GM19043 (cell line): Measurements from ENCODE around the gene LRBA.

Source experiments
- ATAC-seq: cut with Tn5 transposase; IDR thresholded peaks from one replicate; pipeline ENCODE4 v1.9.1; 2021; ENCODE audit warnings: low read depth; ENCODE audit not compliant: unreplicated experiment

Gene LRBA

GRCh38 chr4:150820409-150820808 is 194.7 kb downstream of the LRBA start:
- ATAC-seq = no peak

DNA sequence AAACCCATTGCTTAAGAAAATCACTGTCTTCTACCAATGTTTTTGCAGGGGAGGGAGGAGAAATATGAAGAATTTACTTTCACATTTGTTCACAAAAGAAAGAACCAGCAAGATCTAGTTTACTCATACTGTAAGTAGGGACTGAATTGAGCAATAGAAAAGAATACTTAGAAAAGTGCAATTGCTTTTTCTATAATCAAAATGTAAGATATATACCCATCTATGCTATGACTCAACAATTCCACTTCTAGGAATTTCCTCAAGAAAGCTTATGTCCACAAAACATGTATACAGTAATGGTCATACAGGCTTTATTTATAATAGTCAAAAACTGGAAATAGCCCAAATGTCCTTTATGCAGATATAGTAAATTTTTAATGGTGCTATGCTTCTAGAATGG is 196.4 kb downstream of the LRBA start:
- ATAC-seq = no peak

DNA sequence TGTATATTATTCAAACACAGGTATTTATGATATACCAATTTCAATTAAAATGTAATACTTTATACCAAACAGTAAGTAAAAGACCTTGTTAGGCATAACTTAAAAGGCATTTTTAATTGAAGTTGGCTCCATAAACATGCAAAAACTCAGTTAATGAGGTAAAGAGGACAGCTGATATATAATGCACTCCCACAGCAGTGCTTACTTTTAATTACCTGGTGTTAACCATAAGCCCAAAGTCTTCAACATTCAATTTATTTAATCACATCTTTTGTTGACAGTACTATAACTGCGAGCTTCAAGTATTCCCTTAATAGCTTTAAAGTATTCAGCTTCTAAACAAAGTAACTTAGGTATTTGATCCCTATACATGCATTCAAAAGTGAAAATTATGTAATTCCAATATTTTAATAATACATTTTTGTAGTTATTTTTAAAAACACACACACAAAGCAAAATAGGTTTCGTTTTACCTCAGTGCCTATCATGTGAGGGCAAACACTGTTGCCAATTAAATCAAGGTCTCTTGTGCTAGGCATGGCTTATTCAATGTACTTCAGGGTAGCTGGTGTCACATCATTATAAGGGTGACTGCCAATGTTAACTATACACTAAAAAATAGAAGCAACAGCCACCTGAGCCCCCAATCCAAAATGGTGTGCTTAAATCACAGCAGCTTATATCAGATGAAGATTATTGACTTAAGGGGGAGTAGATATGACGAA is 197.1 kb downstream of the LRBA start:
- ATAC-seq = no peak

GRCh38 chr4:150817017-150817416 is 198.1 kb downstream of the LRBA start:
- no peak for ATAC-seq

- ATAC-seq = no peak
Observed at GRCh38 chr4:150816491-150816890, 198.6 kb downstream of the LRBA start.

GRCh38 chr4:150814873-150815272 is 200.2 kb downstream of the LRBA start:
- ATAC-seq = no peak

DNA sequence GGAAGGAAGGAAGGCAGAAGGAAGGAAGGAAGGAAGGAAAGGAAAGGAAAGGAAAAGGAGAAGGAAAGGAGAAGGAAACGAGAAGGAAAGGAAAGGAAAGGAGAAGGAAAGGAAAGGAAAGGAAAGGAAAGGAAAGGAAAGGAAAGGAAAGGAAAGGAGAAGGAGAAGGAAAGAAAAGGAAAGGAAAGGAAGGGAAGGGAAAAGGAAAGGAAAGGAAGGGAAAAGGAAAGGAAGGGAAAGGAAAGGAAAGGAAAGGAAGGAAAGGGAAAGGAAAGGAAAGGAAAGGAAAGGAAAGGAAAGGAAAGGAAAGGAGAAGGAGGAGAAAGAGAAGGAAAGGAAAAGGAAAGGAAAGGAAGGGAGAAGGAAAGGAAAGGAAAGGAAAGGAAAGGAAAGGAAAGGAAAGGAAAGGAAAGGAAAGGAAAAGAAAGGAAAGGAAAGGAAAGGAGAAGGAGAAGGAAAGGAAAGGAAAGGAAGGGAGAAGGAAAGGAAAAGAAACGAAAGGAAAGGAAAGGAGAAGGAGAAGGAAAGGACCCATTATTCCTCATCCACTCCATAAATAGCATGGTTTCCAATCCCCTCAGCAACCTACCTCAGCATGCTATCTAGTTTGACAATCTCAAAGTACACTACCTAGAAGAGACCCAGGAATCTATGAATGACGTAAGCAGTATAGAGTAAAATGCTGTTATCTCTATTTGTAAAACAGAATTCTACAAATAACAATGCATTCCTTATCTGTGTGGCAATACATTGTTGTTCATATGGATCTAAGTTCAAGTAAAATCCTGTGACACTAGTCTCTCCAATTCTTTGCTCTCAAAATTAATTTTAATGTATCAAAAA is 209.7 kb downstream of the LRBA start:
- no peak for ATAC-seq

GRCh38 chr4:150801833-150802232 is 213.3 kb downstream of the LRBA start:
- ATAC-seq = no peak

DNA sequence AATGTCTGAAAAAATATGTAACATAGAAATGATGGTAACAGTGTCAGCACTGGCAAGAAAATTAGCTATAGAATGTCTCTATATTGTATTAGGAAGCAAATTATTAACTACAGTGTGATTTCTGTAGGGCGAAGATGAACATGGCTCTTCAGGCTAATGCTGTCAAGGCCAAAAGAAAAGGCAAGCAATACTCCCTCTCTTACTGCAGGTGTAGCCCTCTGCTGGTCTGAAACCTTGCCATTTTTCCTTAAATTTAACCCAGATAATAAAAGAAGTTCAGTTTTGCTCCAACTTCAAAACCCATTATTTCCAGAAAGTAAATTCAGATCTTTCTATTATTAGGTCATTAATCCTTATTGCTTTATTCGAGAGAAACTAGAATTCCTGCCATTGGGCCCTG is 215.9 kb downstream of the LRBA start:
- ATAC-seq = no peak

GRCh38 chr4:150794706-150795105 is 220.4 kb downstream of the LRBA start:
- no peak for ATAC-seq

GRCh38 chr4:150789864-150790263 is 225.2 kb downstream of the LRBA start:
- ATAC-seq = no peak

GRCh38 chr4:150784939-150785338 is 230.1 kb downstream of the LRBA start:
- no peak for ATAC-seq

- no peak for ATAC-seq
Observed at GRCh38 chr4:150784305-150784704, 230.8 kb downstream of the LRBA start.

DNA sequence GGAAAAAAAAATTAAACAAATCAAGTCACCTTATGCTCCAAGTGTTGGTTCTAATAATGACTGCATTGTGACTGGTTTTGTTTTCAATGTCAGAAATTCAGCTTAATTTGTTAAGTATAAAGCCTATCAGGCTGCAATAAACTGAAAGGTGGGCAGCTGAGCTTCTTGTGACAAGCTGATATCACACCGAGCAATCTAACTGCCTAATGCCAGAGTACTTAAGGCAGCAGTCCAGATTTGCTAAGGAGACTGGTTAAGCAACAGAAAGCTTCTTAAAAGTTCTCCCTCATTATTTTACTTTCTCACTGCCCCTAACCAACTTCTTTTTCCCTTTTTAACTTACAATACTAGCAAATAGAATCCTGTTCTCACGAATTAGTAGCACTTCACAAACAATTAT is 232.2 kb downstream of the LRBA start:
- no peak for ATAC-seq

DNA sequence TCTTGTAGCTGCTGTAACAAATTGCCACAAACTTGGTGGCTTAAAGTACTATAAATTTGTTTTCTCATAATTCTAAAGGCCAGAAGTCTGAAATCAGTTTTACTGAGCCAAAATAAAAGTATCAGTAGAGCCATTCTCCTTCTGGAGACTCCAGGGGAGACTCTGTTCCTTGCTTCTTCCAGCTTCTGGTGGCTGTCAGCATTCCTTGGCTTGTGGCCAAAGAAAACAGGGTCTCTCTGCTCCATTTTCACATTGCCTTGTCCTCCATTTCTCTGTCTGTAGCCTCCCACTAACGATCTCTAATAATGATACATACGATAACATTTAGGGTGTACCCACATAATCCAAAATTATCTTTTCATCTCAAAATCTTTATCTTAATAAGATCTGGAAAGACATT is 232.8 kb downstream of the LRBA start:
- no peak for ATAC-seq

DNA sequence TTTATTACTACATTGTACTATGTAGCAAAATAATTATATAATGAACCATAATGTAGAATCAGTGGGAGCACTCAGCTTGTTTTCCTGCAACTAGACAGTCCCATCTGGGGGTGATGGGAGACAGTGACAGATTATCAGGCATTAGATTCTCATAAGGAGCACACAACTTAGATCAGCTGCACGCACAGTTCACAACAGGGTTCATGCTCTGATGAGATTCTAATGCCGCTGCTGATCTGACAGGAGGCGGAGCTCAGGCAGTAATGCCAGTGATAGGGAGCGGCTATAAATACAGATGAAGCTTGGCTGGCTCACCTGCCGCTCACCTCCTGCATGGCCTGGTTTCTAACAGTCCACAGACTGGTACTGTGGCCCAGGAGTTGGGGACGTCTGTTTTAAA is 233.9 kb downstream of the LRBA start:
- no peak for ATAC-seq

DNA sequence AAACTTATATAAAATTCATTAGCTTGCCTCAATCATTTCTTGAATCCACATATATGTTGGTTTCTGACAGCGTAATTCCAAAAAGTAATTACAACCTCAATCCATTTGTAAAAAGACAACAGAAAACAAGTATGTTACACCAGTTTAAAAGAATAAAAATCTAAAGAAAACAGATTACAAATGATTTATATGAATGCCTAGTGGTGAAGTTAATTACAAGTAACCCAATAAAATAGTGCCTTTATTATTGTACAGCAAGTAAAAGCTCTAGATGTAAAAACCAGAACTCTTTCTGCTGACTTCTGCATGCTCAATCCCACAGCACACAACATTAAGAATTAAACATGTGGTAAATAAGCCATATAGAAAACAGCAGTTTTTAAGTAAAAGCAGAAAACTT is 235.4 kb downstream of the LRBA start:
- ATAC-seq = no peak

DNA sequence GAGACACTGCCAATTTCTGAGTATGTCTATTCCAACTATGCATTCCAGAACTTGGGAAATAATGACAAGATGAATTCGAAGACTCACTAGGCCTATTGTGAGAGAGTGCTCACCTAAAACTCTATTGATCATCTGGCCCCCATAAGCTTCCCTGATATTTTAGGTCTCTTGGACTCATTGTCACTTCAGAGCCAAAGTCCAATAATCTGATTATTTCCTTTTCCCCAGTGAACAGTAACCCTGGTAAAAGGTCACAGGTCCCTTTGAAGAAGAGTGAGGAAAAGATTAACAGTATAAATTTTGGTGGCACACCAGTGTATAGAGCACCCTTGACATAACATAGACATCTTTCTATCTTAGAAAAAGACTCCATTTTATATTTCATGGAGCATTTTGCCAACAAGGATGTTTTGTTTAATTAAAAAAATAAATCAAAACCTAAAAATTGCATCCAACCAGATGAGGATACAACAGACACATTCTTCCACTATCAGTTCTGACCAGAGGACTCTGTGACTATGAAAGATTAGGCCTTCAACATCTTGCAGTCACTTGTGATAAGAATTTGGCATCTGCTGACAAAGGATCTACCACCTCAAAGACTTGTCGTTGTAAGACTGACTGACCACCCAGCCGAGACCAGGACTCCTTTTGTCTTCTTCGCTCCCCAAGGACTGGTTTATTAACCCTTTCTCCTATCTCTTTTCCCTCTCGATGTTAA is 241.2 kb downstream of the LRBA start:
- ATAC-seq = no peak

GRCh38 chr4:150773032-150773431 is 242.1 kb downstream of the LRBA start:
- ATAC-seq = no peak

DNA sequence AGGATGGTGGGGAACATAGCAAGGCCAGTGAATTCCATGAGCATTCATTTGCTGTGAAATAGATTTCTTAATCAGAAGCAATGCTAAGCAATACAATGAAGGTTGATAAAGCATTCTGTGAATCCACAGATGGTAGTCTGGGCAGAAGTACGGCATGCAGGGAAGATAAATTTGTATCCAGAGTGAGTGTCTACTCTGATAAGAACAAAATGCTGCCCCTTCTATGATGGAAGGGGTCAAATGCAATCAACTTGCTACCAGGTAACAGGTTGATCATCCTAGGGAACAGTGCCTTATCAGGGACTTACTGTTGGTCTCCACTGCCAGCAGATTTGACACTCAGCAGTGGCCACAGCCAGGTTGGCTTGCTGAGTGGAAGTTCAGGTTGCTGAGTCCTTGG is 243.7 kb downstream of the LRBA start:
- no peak for ATAC-seq

DNA sequence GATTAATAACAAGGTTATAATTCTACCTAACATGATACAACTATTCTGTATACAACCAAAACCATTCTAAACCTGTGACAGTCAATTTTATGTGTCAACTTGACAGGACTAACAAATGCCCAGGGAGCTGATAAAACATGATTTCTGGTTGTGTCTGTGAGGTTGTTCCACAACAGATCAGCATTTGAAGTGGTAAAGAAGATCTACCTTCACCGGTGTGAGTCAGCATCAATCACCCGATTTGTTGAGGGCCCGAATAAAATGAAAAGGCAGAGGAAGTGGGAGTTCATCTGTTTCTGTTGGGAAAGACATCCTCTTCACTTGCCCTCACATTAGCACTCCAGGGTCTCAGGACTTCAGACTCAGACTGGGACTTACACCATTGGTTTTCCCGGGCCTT is 245.2 kb downstream of the LRBA start:
- no peak for ATAC-seq
